Stromal cell of bone marrow (primary cell): ENCODE data around the gene SOCS1.

Experiments
- DNase-seq: peaks from one replicate; pipeline ENCODE4 v3.0.0-alpha.2; 2012; ENCODE audit warnings: low read depth

Gene SOCS1

GRCh38 chr16:11283820-11284248 is 27.8 kb upstream of the SOCS1 start:
- no peak for DNase-seq

GRCh38 chr16:11280616-11281522 is 24.9 kb upstream of the SOCS1 start, which contains the start of gene PRM1:
Gene PRM1 (minus strand): TSS chr16:11281330. CDS start chr16:11281238, 92 bp downstream.
- no peak for DNase-seq

- DNase-seq, result no peak
Observed at GRCh38 chr16:11278681-11279628, 23.0 kb upstream of the SOCS1 start.

GRCh38 chr16:11277607-11278337 is 21.8 kb upstream of the SOCS1 start:
- no peak for DNase-seq

- DNase-seq, result no peak
Observed at GRCh38 chr16:11276896-11277593, 21.0 kb upstream of the SOCS1 start.

GRCh38 chr16:11276143-11276895 is 20.3 kb upstream of the SOCS1 start, which contains the start of gene PRM2:
Gene PRM2 (minus strand): TSS chr16:11276480. CDS start chr16:11276370, 110 bp downstream.
- no peak for DNase-seq

GRCh38 chr16:11274964-11275363 is 19.0 kb upstream of the SOCS1 start:
- DNase-seq, result no peak

- no peak for DNase-seq
Observed at GRCh38 chr16:11273721-11274324, 17.8 kb upstream of the SOCS1 start.

GRCh38 chr16:11272921-11273720 is 17.1 kb upstream of the SOCS1 start, which contains the start of gene PRM3:
Gene PRM3 (minus strand): TSS chr16:11273629. CDS start chr16:11273595, 34 bp downstream.
- no peak for DNase-seq

- no peak for DNase-seq
Observed at GRCh38 chr16:11272484-11272883, 16.5 kb upstream of the SOCS1 start.

GRCh38 chr16:11271610-11272009 is 15.6 kb upstream of the SOCS1 start:
- DNase-seq, result no peak

- no peak for DNase-seq
Observed at GRCh38 chr16:11270602-11271162, 14.7 kb upstream of the SOCS1 start.

GRCh38 chr16:11268921-11269375 is 12.9 kb upstream of the SOCS1 start, which contains the start of gene TNP2:
Gene TNP2 (minus strand): TSS chr16:11269325. CDS start chr16:11269262, 63 bp downstream.
- DNase-seq, result no peak

GRCh38 chr16:11265124-11265523 is 9.1 kb upstream of the SOCS1 start:
- no peak for DNase-seq

- no peak for DNase-seq
Observed at GRCh38 chr16:11264155-11264832, 8.3 kb upstream of the SOCS1 start.

- DNase-seq, result no peak
Observed at GRCh38 chr16:11263737-11264136, 7.7 kb upstream of the SOCS1 start.

GRCh38 chr16:11262915-11263314 is 6.9 kb upstream of the SOCS1 start:
- no peak for DNase-seq

GRCh38 chr16:11260596-11260966 is 4.6 kb upstream of the SOCS1 start:
- no peak for DNase-seq
